Caco-2 (cell line): ENCODE data around the gene COX10. TPM values are rescaled to one million over a fixed set of nuclear protein-coding genes. Genes with fewer than 3 reads are reported as not detected.
"Not testable (repeated sequence)": the region's sequence is repeated elsewhere in the genome, so short reads cannot be mapped to it uniquely, and the experiment has no call there.

Experiments
- BruUV-seq: library from RNA; stranded (reverse); fragments of 400-500 nt; replicated peaks from 2 replicates; lab custom pipeline; 2021; lab: Mats Ljungman, UMichigan
- CTCF ChIA-PET: fragments of 300-600 bp; sonication (Branson Sonifier 250); formaldehyde crosslinking; loops from one replicate; lab custom pipeline; 2022; ENCODE audit warnings: antibody characterized with exemption; lab: Charles Lee
- POLR2A ChIA-PET: fragments of 300-600 bp; sonication (Branson Sonifier 250); formaldehyde crosslinking; loops from one replicate; lab custom pipeline; 2022; ENCODE audit warnings: antibody characterized with exemption; lab: Charles Lee
- DNase-seq, 2 experiments: peaks; one replicate each; pipeline versions ENCODE4 v3.0.0 to v3.0.0-alpha.2; 2020 to 2022
- H3K27me3 ChIP-seq: replicated peaks from 2 replicates; pipeline ENCODE4 v1.6.0; 2011; ENCODE audit warnings: low read length; ENCODE audit not compliant: control insufficient read depth, insufficient read depth
- H3K36me3 ChIP-seq: 2 replicates; pipeline ENCODE4 v1.5.1; 2011; ENCODE audit warnings: low read length; ENCODE audit not compliant: control insufficient read depth, insufficient read depth
- H3K4me1 ChIP-seq: fragments of 250-450 bp; sonication (Bioruptor Pico); 2 replicates; pipeline ENCODE4 v1.5.1; 2020; ENCODE audit warnings: mild to moderate bottlenecking
- H3K4me3 ChIP-seq: 2 replicates; pipeline ENCODE4 v1.5.1; 2011; ENCODE audit warnings: low read depth, mild to moderate bottlenecking, control low read depth, low read length
- H3K9me3 ChIP-seq: fragments of 250-450 bp; sonication (Bioruptor Pico); 2 replicates; pipeline ENCODE4 v1.5.1; 2020; ENCODE audit warnings: mild to moderate bottlenecking, moderate library complexity
- H3K27ac Mint-ChIP-seq: one replicate; pipeline ENCODE4 v1.8.0; 2022; ENCODE audit warnings: mixed read lengths; ENCODE audit not compliant: unreplicated experiment
- H3K27me3 Mint-ChIP-seq: one replicate; pipeline ENCODE4 v1.8.0; 2022; ENCODE audit warnings: mixed read lengths; ENCODE audit not compliant: insufficient read depth, unreplicated experiment
- H3K36me3 Mint-ChIP-seq: one replicate; pipeline ENCODE4 v1.8.0; 2022; ENCODE audit warnings: mild to moderate bottlenecking, mixed read lengths; ENCODE audit not compliant: insufficient read depth, unreplicated experiment
- H3K4me1 Mint-ChIP-seq: one replicate; pipeline ENCODE4 v1.8.0; 2022; ENCODE audit warnings: low read depth, mixed read lengths; ENCODE audit not compliant: unreplicated experiment
- H3K4me3 Mint-ChIP-seq: one replicate; pipeline ENCODE4 v1.8.0; 2022; ENCODE audit warnings: mild to moderate bottlenecking, moderate library complexity, mixed read lengths; ENCODE audit not compliant: unreplicated experiment
- H3K9me3 Mint-ChIP-seq: one replicate; pipeline ENCODE4 v1.8.0; 2022; ENCODE audit warnings: mixed read lengths; ENCODE audit not compliant: unreplicated experiment
- CTCF ChIP-seq, 2 experiments: fragments of 200-600 bp in 1 of 2; IDR thresholded peaks; 1 replicate in 1 of 2; 2 replicates in 1 of 2; pipeline versions ENCODE4 v1.5.1 to v1.8.0; 2011 to 2022; ENCODE audit warnings: antibody characterized with exemption in 1 of 2, control low read depth in 1 of 2, inconsistent platforms in 1 of 2, low read depth in 1 of 2, low read length in 1 of 2, mild to moderate bottlenecking in 1 of 2, moderate library complexity in 1 of 2; ENCODE audit not compliant: insufficient read depth in 1 of 2, severe bottlenecking in 1 of 2, unreplicated experiment in 1 of 2
- intact Hi-C: fragments of 100-400 bp; cut with micrococcal nuclease; formaldehyde crosslinking; loops from one replicate; pipeline ENCODE4 v1.10.0; 2022; ENCODE audit not compliant: unreplicated experiment
- total RNA-seq: library from RNA; stranded (reverse); gene quantifications from 2 replicates; pipeline ENCODE4 v1.2.3, GENCODE V29; 2022

Gene COX10
- total RNA-seq, 1 experiment from 2014 or later: 13.5 TPM

GRCh38 chr17:14227052-14227451 is 157.7 kb downstream of the COX10 start:
- no peaks in the 10 kb centered on the region for H3K4me1 Mint-ChIP-seq
- no peak overlapping the region for H3K27ac Mint-ChIP-seq
- H3K27me3 Mint-ChIP-seq: no peaks in the 10 kb centered on the region
- H3K36me3 Mint-ChIP-seq: no peaks in the 10 kb centered on the region
- no peaks in the 10 kb centered on the region for H3K4me1 ChIP-seq
- intact Hi-C loops: no loop called here
- TF ChIP-seq CTCF (IDR thresholded peaks at IDR 0.05; ENCODE audit: insufficient read depth in 1 of 2, low read depth in 1 of 2, low read length in 1 of 2, severe bottlenecking in 1 of 2, unreplicated experiment in 1 of 2): no peak
- CTCF ChIA-PET: no interaction called here
- H3K27me3 ChIP-seq: no peaks in the 10 kb centered on the region
- POLR2A ChIA-PET: no interaction called here
- H3K4me3 ChIP-seq: no peak overlapping the region
- no peak for DNase-seq
- H3K4me3 Mint-ChIP-seq: no peak overlapping the region
- no peaks in the 10 kb centered on the region for H3K36me3 ChIP-seq
- no peaks in the 10 kb centered on the region for H3K9me3 ChIP-seq
- no peaks in the 10 kb centered on the region for H3K9me3 Mint-ChIP-seq
- no TSS peak for BruUV-seq

GRCh38 chr17:14228903-14229302 is 159.6 kb downstream of the COX10 start:
- Mint-ChIP-seq H3K9me3 (no peaks in the 10 kb centered on the region), H3K27ac (no peak overlapping the region), H3K27me3 (no peaks in the 10 kb centered on the region), H3K36me3 (no peaks in the 10 kb centered on the region), H3K4me3 (no peak overlapping the region), H3K4me1 (no peaks in the 10 kb centered on the region)
- POLR2A ChIA-PET: no interaction called here
- no peak for DNase-seq
- intact Hi-C loops: no loop called here
- Histone ChIP-seq H3K27me3 (no peaks in the 10 kb centered on the region), H3K4me1 (no peaks in the 10 kb centered on the region), H3K9me3 (no peaks in the 10 kb centered on the region), H3K4me3 (no peak overlapping the region), H3K36me3 (no peaks in the 10 kb centered on the region)
- TF ChIP-seq CTCF (IDR thresholded peaks at IDR 0.05; ENCODE audit: insufficient read depth in 1 of 2, low read depth in 1 of 2, low read length in 1 of 2, severe bottlenecking in 1 of 2, unreplicated experiment in 1 of 2): no peak
- BruUV-seq: no TSS peak
- CTCF ChIA-PET: no interaction called here

- POLR2A ChIA-PET, H3K27me3 ChIP-seq, H3K36me3 Mint-ChIP-seq, CTCF ChIA-PET, BruUV-seq, H3K36me3 ChIP-seq, H3K9me3 Mint-ChIP-seq, H3K4me1 Mint-ChIP-seq, H3K9me3 ChIP-seq, H3K4me3 ChIP-seq, H3K4me1 ChIP-seq, H3K4me3 Mint-ChIP-seq, H3K27me3 Mint-ChIP-seq, intact Hi-C loops: not testable (repeated sequence)
- H3K27ac Mint-ChIP-seq: peak overlapping the region; percentile 70
- DNase-seq: peak in 1 of 2 experiments; percentile 21
These were observed 161.9 kb downstream of the COX10 start for GRCh38 chr17:14231187-14231586.

- H3K9me3 ChIP-seq, H3K4me1 ChIP-seq, POLR2A ChIA-PET, H3K9me3 Mint-ChIP-seq, intact Hi-C loops, H3K36me3 Mint-ChIP-seq, H3K4me3 ChIP-seq, H3K27me3 ChIP-seq, H3K27ac Mint-ChIP-seq, BruUV-seq, H3K4me3 Mint-ChIP-seq, CTCF ChIA-PET, H3K36me3 ChIP-seq, H3K27me3 Mint-ChIP-seq, DNase-seq, H3K4me1 Mint-ChIP-seq: not testable (repeated sequence)
These were observed 165.7 kb downstream of the COX10 start for GRCh38 chr17:14235047-14235446.

GRCh38 chr17:14236032-14236431 is 166.7 kb downstream of the COX10 start:
- H3K4me3 Mint-ChIP-seq, H3K36me3 Mint-ChIP-seq, H3K27me3 ChIP-seq, DNase-seq, H3K4me1 Mint-ChIP-seq, CTCF ChIA-PET, H3K9me3 Mint-ChIP-seq, H3K4me3 ChIP-seq, H3K4me1 ChIP-seq, intact Hi-C loops, H3K27ac Mint-ChIP-seq, POLR2A ChIA-PET, BruUV-seq, H3K9me3 ChIP-seq, H3K27me3 Mint-ChIP-seq, H3K36me3 ChIP-seq: not testable (repeated sequence)

- POLR2A ChIA-PET, CTCF ChIA-PET, BruUV-seq, H3K36me3 Mint-ChIP-seq, H3K4me3 Mint-ChIP-seq, DNase-seq, H3K27me3 ChIP-seq, H3K4me1 ChIP-seq, H3K4me3 ChIP-seq, H3K36me3 ChIP-seq, H3K9me3 Mint-ChIP-seq, H3K27ac Mint-ChIP-seq, intact Hi-C loops, H3K9me3 ChIP-seq, H3K4me1 Mint-ChIP-seq, H3K27me3 Mint-ChIP-seq: not testable (repeated sequence)
These were observed 167.5 kb downstream of the COX10 start, which contains the start of gene CDRT15 for GRCh38 chr17:14236762-14237161. CDRT15 (minus strand) TSS chr17:14236862; CDS start chr17:14236833, 29 bp downstream.
